Stomach (tissue), 9 donors: ENCODE measurements around the gene SPATA3. TPM values are rescaled to one million over a fixed set of nuclear protein-coding genes. Genes with fewer than 3 reads are reported as not detected.

Source experiments
- DNase-seq, 2 donors: peaks; one replicate each; pipeline versions ENCODE4 v3.0.0 to v3.0.0-alpha.2; 2013 to 2019
- H3K27ac ChIP-seq, 5 donors: fragments of 200-600 bp in 4 of 5; sonication (generic) in 4 of 5; one replicate each; pipeline ENCODE4 v1.5.1; 2013 to 2019; ENCODE audit warnings: mild to moderate bottlenecking in 1 of 5, moderate library complexity in 1 of 5
- H3K27me3 ChIP-seq, 3 donors: fragments of 200-600 bp; sonication (generic); one replicate each; pipeline ENCODE4 v1.5.1; 2017 to 2019; ENCODE audit warnings: mixed run types in 1 of 3
- H3K36me3 ChIP-seq, 4 donors: fragments of 200-600 bp; sonication (generic); 1 replicate in 3 of 4; 2 replicates in 1 of 4; pipeline ENCODE4 v1.5.1; 2016 to 2019
- H3K4me1 ChIP-seq, 4 donors: fragments of 200-600 bp; sonication (generic); one replicate each; pipeline ENCODE4 v1.5.1; 2016 to 2019
- H3K4me3 ChIP-seq, 4 donors: fragments of 200-600 bp; sonication (generic) in 3 of 4; one replicate each; pipeline ENCODE4 v1.5.1; 2016 to 2019; ENCODE audit warnings: mild to moderate bottlenecking in 1 of 4
- H3K9me3 ChIP-seq, 4 donors: fragments of 200-600 bp; sonication (generic); one replicate each; pipeline ENCODE4 v1.5.1; 2016 to 2019
- CTCF ChIP-seq, 7 experiments: fragments of 450-650 bp in 4 of 7; fragments of 200-600 bp in 3 of 7; sonication (generic) in 3 of 7; IDR thresholded peaks; one replicate each; pipeline ENCODE4 v1.5.1; 2016 to 2019; ENCODE audit warnings: antibody characterized with exemption in 7 of 7, control low read depth in 2 of 7, mild to moderate bottlenecking in 1 of 7
- EP300 ChIP-seq: sonication (generic); formaldehyde crosslinking; IDR thresholded peaks from one replicate; pipeline ENCODE4 v1.6.1; 2017; ENCODE audit warnings: antibody characterized with exemption
- POLR2A ChIP-seq, 4 donors: fragments of 450-650 bp; IDR thresholded peaks; one replicate each; pipeline ENCODE4 v1.6.1; 2016; ENCODE audit warnings: antibody characterized with exemption in 4 of 4, control low read depth in 2 of 4, mild to moderate bottlenecking in 1 of 4, moderate library complexity in 1 of 4
- POLR2AphosphoS5 ChIP-seq, 3 donors: sonication (generic); formaldehyde crosslinking; IDR thresholded peaks; one replicate each; pipeline ENCODE4 v1.6.1; 2016; ENCODE audit warnings: antibody characterized with exemption in 3 of 3
- WGBS, 5 donors: extraction: QIAGEN DNeasy Blood & Tissue Kit in 3 of 5; methylation state at CpG; one replicate each; pipeline versions ENCODE4 v1.1.5 to v1.1.7; 2013 to 2018; 5-methylcytosine and 5-hydroxymethylcytosine counted together
- intact Hi-C: fragments of 100-400 bp; cut with DNase I; formaldehyde crosslinking; loops from one replicate; pipeline ENCODE4 v1.15.1; 2023; ENCODE audit warnings: low total_unique reads
- polyA plus RNA-seq, 3 donors: library from polyadenylated mRNA; stranded (reverse); fragments of 200-250 nt; gene quantifications; one replicate each; pipeline ENCODE4 v1.2.3, GENCODE V29; 2013
- total RNA-seq, 5 donors: library from RNA; depleted of rRNA; stranded (reverse); fragments of >200 nt; gene quantifications; one replicate each; pipeline versions ENCODE4 v1.1.0 to v1.2.3, GENCODE V29; 2014 to 2016
- donor health status: healthy with polysubstance abuse.
- donor health status: Bipolar disorder and iron deficiency.
- donor health status: healthy.

SPATA3 gene
- total and polyA plus RNA-seq, 8 donors, result not detected

- peak in 2 of 3 donors; percentile 64 to 90 for TF ChIP-seq POLR2AphosphoS5 (IDR thresholded peaks at IDR 0.05)
- no peak for TF ChIP-seq POLR2A (IDR thresholded peaks at IDR 0.05)
- peak; percentile 92 to 93 for DNase-seq
- Histone ChIP-seq H3K27me3 (peaks cover 0 to 7% (median 0%) of the 10 kb centered on the region in 3 donors), H3K27ac (peak overlapping the region; percentile 71 to 87 (median 84)), H3K9me3 (no peaks in the 10 kb centered on the region), H3K4me3 (no peak overlapping the region), H3K4me1 (peaks cover 39 to 61% (median 58%) of the 10 kb centered on the region in 4 donors), H3K36me3 (peaks cover 0 to 5% (median 2%) of the 10 kb centered on the region in 4 donors)
- 27 to 47% (median 36%) methylated on average over 9 of the region's 9 CpGs for WGBS, 5 donors
- intact Hi-C loops, result no loop called here
These were observed 54.3 kb downstream of the SPATA3 start for GRCh38 chr2:231050018-231050901.

DNA sequence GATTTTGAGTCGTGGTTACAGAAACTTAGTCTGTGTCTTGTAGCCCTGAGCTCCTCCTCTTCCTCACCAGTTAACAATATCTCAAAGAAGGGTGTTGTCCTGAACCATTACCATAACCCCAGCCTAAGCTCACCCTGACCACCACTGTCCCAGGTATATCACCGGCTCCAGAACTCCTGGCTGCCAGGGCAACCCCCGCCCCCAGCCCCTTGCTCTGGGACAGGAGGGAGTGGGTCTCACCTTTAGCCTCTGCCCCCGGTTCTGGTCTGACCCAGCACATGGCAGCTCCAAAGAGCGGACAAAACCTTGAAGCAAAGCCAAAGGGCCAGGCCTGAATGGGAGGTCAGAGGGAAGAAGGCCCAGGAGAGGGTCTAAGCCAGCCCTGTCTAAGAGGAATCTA, 55.2 kb downstream of the SPATA3 start:
- no peak for TF ChIP-seq POLR2A (IDR thresholded peaks at IDR 0.05)
- no peak for TF ChIP-seq EP300
- no peak for TF ChIP-seq CTCF (IDR thresholded peaks at IDR 0.05)
- no peak for TF ChIP-seq POLR2AphosphoS5 (IDR thresholded peaks at IDR 0.05)

GRCh38 chr2:231052494-231053451, 56.9 kb downstream of the SPATA3 start:
- intact Hi-C loops, result no loop called here
- H3K9me3 ChIP-seq, result no peaks in the 10 kb centered on the region
- 6 to 7% (median 7%) methylated on average over 57 to 62 of the region's 62 CpGs for WGBS, 5 donors
- H3K27me3 ChIP-seq, result no peaks in the 10 kb centered on the region
- H3K27ac ChIP-seq, result peak overlapping the region; percentile 58 to 83 (median 80)
- peak overlapping the region; percentile 55 to 73 (median 60) for H3K4me3 ChIP-seq
- H3K4me1 ChIP-seq, result peaks cover 38 to 64% (median 57%) of the 10 kb centered on the region in 4 donors
- peak; percentile 89 to 95 for DNase-seq
- peak in 5 of 7 experiments; percentile 56 to 90 (median 88) for TF ChIP-seq CTCF (IDR thresholded peaks at IDR 0.05)
- TF ChIP-seq EP300, result no peak
- peak in 2 of 3 donors; percentile 24 to 61 for TF ChIP-seq POLR2AphosphoS5 (IDR thresholded peaks at IDR 0.05)
- H3K36me3 ChIP-seq, result no peaks in the 10 kb centered on the region

More for the DNA sequence above, 55.2 kb downstream of the SPATA3 start:
- Histone ChIP-seq H3K27me3 (peaks cover 0 to 7% (median 0%) of the 10 kb centered on the region in 3 donors), H3K27ac (peak overlapping the region; percentile 71 to 85 (median 84)), H3K4me3 (no peak overlapping the region), H3K4me1 (peaks cover 39 to 62% (median 60%) of the 10 kb centered on the region in 4 donors), H3K9me3 (no peaks in the 10 kb centered on the region), H3K36me3 (peaks cover 0 to 5% (median 2%) of the 10 kb centered on the region in 4 donors)
- DNase-seq, result no peak
- 41 to 58% (median 55%) methylated on average over 5 of the region's 5 CpGs for WGBS, 5 donors
- intact Hi-C loops, result no loop called here

DNA sequence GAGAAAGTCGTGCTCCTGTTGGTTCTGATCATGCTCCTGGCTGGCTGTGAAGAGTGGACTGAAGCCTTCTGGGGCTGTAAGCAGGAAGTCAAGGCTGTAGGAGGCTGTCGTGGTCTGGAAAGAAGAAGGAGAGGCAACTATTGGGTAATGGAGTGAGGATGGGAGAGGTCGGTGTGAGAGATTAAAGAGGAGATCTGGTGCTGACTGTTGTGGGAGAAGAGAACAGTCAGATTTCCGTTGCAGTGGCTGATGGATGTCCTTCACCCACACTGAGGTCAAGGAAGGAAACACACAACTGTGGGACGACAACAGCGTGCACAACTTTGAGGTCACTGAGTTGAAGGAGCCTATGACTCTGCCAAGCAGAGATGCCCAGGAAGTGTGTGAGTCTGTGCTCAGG, 57.9 kb downstream of the SPATA3 start:
- Histone ChIP-seq H3K27ac (no peak overlapping the region), H3K36me3 (no peaks in the 10 kb centered on the region), H3K4me3 (no peak overlapping the region), H3K27me3 (no peaks in the 10 kb centered on the region), H3K4me1 (peaks cover 49 to 64% (median 57%) of the 10 kb centered on the region in 4 donors), H3K9me3 (no peaks in the 10 kb centered on the region)
- WGBS, 5 donors, result 66 to 76% (median 73%) methylated on average over 6 of the region's 6 CpGs
- TF ChIP-seq POLR2AphosphoS5 (IDR thresholded peaks at IDR 0.05), result no peak
- no peak for TF ChIP-seq EP300
- no peak for TF ChIP-seq POLR2A (IDR thresholded peaks at IDR 0.05)
- TF ChIP-seq CTCF (IDR thresholded peaks at IDR 0.05), result no peak
- intact Hi-C loops, result no loop called here
- no peak for DNase-seq
